Activated CD8-positive, alpha-beta memory T cell treated with anti-CD3 and anti-CD28 coated beads, Interleukin-2, amount 50 U/mL, for 24 hours (primary cell): Measurements from ENCODE around the gene FCHSD1.
A peak's percentile ranks its signal among the peaks of the same experiment; 100 is the strongest.

ENCODE experiments used
- DNase-seq: peaks from one replicate; pipeline ENCODE4 v3.0.0-alpha.2; 2020; ENCODE audit errors: extremely low read depth

Gene FCHSD1

DNA sequence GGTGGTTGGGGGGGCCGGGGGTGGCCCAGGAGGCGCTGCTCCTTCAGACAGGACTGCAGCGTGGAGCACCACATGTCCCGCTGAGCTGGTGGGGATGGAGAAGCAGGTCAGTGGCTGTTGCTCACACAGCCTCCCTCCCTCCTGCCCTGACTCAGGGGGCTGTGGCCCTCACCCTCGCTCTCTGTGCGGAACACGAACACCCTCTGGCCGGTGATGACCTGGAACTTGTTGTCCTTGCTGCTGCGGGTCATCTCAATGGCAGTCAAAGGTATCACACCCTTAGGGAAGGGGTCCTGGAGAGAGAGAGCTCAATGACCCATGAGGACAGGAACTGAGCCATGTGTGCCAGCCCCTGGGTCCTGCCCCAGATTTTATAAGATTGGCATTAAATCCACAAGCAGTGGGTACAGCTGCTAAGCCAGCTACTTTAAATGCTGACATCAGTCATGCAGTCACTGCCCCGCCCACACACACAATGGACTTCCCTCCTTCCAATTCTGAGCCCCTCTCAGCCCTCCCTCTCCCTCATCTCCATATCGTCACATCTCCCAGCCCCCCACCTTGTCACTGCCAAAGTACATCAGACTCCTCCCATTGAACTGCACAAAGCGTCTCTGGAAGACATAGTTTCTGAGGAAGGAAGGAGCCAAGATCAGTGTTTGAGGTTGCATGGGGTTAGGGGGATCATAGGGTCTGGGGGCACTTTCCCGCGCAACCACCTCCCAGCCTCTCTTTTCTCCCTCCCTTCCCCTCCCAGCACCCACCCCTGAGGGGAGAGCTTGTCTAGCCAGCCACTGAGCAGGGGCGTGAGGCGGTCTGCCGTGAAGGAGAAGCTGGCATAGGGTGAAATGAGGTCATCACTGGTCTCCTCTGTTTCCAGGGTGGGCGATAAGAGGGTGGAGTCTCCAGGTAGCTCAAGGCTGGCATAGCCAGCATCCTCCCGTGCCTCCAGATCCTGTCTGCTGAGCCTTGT is 21.9 kb upstream of the FCHSD1 start:
- DNase-seq, result no peak

DNA sequence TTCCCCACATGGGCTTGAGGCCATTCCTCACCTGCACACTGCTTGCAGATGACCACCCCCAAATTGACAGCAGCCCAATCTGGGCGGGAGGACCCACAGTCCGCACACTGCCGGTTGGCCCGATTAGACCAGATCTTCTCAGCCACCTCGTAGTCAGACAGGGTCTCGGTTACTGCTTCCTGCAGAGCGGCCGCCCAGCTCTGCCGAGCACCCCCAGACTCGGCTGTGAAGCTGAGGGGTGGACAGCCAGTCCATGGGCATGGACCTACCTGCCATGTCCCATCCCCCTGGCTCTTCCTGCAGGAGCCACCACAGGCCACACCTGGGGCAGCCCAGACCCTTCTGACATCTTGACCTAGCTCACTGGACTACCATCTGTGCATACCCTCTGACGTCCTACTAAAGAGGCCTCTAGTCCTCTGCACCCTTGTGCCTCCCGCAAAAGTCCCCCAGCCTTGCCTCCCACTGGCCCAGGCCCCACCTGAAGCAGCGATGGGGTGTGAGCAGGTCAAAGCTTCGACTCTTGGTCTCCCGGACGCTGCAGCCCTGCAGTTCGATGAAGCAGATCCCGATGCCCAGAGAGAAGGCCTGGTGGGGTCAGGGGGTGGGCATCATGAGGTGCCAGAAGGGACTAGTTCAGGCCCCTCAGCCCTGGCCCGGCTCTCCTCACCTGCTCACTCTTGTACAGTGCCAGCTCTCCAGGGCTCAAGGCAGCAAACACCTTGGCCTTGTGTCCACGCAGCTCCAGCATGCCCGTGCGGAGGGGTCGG is 21.0 kb upstream of the FCHSD1 start:
- DNase-seq, result no peak

DNA sequence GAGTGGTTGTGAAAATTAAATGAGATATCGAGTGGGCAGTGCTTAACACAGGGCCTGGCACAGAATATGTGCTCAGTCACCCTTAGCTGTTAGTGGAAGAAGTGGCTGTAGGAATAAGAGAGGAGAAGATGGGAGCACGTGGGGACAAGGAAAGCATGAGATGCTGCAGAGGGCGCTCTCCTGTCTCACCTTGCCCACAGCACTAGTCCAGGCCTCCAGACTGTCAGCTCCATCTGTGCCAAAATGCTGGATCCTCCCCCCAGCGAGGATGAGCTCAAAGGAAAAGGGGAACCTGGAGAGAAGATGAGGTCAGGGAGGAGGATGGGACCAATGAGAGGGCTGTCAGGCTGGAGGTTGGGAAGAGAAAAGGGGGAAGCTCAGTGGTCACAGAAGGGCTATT is 18.3 kb upstream of the FCHSD1 start:
- no peak for DNase-seq

DNA sequence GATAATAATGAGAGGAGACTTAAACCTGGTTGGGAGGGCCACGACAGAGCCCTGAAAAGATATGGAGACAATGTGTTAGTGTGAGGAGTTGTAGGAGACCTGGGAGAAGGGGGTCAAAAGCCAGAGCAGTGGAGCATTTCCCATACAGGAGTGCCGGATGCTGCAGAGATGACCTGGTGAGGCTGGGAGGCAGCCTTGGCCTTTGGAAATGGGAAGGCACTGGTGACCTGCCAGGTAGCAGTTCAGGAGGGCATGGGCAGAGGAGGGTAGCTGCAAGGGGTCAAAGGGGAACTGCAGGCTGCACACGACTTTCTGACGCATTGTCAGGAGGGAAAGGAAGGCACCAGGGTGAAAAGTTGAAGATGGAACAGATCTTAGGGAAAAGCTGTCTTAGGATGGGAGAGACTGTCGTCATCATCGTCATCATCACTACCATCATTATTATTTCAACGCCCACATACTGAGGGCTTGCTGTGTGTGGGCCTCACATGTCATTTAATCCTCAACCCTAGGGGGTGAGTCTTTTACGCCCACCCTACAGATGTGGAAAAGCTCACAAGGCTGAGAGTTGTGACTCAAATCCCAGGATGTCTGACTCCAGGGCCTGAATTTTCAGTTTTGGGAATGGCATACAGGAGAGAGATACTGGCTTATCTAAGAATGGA is 17.5 kb upstream of the FCHSD1 start:
- DNase-seq, result no peak

- DNase-seq, result no peak
Observed at GRCh38 chr5:141665995-141666940, 15.1 kb upstream of the FCHSD1 start.

DNA sequence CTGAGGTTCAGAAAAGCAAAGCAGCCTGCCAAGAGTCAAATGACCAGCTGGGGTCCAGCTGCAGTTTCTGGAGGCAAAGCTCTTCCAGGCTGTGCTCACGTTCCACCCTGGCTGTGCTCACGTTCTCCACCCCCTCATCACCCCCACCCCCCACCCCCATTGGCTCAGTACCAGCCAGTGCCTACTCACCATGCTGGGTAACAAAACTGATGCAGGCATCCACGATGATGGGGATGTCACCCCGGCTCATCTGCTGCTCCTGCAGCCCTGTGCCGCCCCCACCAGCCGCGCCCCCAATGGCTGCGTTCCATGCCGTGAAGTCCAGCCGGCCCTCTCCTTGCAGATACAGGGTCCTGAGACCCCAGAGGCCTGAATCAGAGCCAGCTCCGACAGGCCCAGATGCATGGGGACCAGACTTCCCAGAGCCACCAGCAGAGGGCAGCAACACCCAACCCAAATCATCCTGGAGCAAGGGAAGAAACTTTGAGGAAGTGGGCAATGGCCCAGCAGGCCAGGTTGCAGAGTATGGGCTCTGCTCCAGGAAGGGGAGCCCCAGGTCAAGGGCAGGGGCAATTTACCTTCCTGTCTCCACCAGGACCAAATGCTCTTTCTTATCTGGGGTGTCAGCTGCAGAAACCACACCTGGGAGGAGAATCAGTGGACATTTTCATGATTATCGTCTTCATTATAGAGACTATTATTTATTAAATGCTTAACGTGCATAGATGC is 13.7 kb upstream of the FCHSD1 start:
- DNase-seq, result peak; percentile 43

- DNase-seq, result no peak
Observed at GRCh38 chr5:141663506-141663905, 12.3 kb upstream of the FCHSD1 start.

DNA sequence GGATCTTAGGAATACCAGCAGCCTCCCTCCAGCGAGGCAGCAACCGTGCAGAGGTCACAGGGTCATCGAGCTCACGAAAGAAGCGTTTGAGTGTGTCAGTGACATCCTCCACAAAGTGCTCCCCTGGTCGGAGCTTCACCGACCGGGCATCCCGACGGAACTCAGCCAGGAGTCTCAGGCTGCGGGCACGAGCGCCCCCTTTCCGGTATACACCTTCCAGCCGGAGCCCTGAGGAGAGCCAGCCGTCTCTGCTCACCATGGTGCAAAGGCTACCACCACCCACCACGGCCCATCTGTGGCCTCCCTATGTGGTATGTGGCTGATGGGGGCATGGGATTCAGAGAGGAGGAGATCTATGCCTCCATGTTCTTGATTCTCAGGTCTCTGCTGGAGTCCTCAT is 10.8 kb upstream of the FCHSD1 start:
- no peak for DNase-seq

DNA sequence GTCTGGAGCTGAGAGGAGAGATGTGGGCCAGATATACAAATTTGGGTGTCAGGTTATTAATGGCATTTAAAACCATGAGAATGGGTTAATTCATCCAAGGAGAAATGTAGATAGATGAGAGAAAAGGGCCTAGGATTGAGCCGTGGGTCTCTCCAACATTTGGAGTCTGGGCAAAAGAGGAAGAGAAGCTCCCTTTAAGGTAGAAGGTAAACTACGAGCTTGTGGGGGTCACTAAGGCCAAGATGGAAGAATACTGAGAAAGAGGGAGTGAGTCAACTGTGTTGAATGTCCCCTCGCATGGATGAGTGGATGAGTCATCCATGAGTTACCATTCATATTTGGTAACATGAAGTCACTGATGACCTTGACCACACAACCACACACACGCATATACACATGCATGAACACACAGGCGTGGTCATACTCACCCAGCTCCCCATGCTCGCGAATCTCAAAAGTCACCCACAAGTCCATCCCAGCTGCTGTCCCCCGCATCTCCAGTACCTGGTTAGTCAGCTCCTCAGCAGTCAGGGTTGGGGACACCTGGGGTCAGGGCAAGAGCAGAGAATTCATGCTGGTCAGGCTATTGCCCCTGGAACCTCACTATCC is 6.8 kb upstream of the FCHSD1 start:
- no peak for DNase-seq

- no peak for DNase-seq
Observed at GRCh38 chr5:141657404-141657803, 6.2 kb upstream of the FCHSD1 start.

GRCh38 chr5:141656396-141656795 is 5.2 kb upstream of the FCHSD1 start:
- no peak for DNase-seq

DNA sequence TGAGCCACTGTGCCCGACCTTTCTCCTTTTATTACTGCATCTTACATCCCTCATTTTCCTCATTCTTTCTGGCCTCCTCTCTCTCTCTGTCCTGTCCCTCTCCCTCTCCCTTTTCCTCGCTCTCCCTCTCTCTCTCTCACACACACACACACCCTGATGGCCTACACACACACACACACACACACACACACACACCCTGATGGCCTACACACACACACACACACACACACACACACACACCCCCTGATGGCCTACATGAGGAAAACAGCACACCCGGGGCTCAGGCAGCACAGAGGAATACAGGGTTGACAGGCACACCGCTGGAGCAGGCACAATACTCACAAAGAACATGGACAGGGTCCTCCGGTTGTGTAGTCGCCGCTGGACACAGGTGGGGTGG is 3.8 kb upstream of the FCHSD1 start:
- no peak for DNase-seq

GRCh38 chr5:141654298-141654697 is 3.1 kb upstream of the FCHSD1 start:
- DNase-seq, result no peak

DNA sequence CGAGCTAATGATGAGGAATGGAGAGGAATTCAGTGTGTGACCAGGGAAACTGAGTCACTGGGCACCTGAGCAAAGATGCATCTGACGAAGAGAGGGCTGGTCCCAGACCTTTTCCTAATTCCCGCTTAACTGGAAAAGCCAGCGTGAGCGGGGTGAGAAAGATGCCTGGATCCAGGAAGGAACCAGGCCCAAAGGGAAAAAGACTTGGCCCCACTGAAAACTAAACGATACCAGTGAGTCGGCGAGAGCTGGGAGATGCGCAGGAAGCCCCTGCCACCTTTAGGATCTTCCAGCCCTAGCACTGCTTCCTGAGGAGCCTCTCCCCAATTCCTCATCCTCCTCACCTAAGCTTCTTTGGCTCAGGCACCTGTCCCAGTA is 499 bp upstream of the FCHSD1 start:
- DNase-seq, result no peak

DNA sequence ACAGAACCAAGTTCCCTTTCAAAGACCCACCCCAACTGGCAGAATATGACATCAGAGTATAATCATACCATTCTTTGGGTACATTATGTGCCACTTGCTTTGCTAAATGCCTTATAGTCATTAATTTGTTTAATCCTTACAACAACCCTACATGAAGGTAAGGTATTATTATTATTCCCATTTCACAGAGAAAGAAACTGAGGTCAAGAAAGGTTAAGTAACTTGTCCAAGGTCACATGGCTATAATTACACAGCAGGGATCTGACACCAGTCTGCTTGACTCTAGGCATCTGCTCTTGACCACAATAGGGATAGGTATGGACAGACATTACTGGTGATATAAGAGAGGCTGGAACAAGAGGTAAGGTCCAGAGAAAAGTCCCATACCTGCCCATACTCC is 1.2 kb downstream of the FCHSD1 start:
- DNase-seq, result no peak

DNA sequence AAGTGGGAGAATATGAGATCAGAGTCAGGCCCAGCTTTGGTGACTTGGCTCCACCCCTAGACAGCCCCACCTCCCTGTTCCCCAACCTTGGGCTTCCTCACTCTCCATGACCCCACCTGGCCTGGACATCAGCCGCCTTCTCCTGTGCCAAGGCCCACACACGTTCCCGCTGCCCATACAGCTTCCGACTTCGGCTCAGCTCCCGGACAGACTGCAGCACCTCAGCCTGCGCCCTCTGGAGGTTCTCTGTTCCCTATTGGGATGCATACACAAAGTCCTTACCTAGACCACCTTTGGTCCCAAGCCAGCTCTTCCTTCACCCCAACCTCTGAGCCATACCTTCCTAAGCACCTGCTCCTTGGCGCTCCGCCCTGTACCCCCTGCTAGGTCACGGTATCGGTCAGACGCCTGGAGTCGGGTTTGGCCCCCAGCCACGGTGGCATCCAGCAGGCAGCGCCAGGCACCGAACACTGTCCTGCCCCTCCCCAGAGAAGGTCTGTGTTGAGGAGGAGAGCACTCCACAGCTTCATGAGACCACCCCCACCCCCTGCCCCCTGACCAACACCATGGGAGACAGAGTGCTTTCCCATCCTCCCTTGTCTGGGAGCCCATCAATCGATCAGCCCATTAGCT is 2.0 kb downstream of the FCHSD1 start:
- no peak for DNase-seq

GRCh38 chr5:141647851-141648250 is 3.4 kb downstream of the FCHSD1 start:
- DNase-seq, result no peak

DNA sequence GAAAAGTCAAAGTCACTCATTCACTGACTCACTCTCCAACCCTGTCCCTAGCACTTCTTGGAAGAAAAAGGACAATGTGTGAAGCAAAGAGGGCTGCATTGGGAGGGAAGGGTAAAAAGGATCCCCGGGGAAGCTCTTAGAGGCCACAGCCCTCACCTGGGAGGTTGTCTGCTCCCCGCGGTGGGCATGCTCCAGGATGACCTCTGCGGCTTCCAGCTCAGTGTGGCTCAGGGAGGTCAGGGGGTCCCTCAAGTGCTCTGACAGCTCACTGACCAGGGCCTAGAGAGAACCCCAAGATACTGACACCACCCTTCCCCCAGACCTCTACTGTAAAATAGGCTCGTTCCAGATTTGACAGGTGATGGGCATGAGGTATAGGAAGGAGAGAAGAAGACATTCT is 4.0 kb downstream of the FCHSD1 start:
- no peak for DNase-seq

GRCh38 chr5:141646026-141646425 is 5.2 kb downstream of the FCHSD1 start:
- DNase-seq, result no peak
